ENCODE results near the gene CEMIP. TPM values are rescaled to one million over a fixed set of nuclear protein-coding genes. Genes with fewer than 3 reads are reported as not detected.

Gene CEMIP
- polyA plus RNA-seq, 1 of the 3 experiments (the other 2 are of a cell fraction): 27.8 TPM

DNA sequence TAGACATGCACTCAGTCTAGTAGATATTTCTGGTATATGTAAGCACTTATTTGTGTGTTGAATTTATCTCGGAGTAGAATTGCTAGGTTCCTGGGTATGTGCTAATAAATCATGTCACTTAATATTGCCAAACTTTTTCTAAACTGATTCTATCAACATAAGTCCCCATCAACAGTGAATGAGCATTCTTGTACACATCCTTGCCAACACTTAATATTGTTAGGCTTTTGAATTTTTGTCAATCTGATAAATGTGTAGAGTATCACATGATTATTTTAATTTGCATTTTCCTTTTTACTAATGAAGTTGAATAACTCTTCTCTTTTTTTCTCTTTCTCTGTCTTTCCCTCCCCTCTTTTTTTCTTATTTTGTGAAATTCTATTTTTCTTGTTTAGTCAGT, 33.3 kb upstream of the CEMIP start:
- Histone ChIP-seq H3K4me2 (no peak overlapping the region), H3K4me1 (ENCODE audit: control insufficient read depth in 1 of 2, insufficient read depth in 2 of 2, low read depth in 1 of 2, low read length in 1 of 2) (0 out of 4 replicates have a peak, but pooled peaks cover 0 to 4% of the 10 kb centered on the region in 2 experiments), H2AFZ (ENCODE audit: low read depth) (no peak overlapping the region), H3K27me3 (ENCODE audit: insufficient read depth) (no peaks in the 10 kb centered on the region), H3F3A (replicated peaks; ENCODE audit: insufficient read depth) (peaks cover 4% of the 10 kb centered on the region), H3K9ac (no peak overlapping the region), H3K4me3 (ENCODE audit: low read depth in 2 of 2, low read length in 1 of 2) (no peak overlapping the region), H3K79me2 (ENCODE audit: insufficient read depth) (peaks cover 17% of the 10 kb centered on the region), H3K27ac (ENCODE audit: low read depth in 2 of 2, low read length in 1 of 2) (no peak overlapping the region), H3K9me3 (no peaks in the 10 kb centered on the region), H3K36me3 (replicated peaks in 1 of 2; ENCODE audit: control insufficient read depth in 1 of 2, insufficient read depth in 2 of 2, low read length in 1 of 2) (peaks cover 0 to 9% of the 10 kb centered on the region in 2 experiments), H4K20me1 (ENCODE audit: insufficient read depth) (no peaks in the 10 kb centered on the region), H3K9me2 (no peaks in the 10 kb centered on the region)
- 71% methylated on average over 1 of the region's 1 CpG for WGBS (ENCODE audit: low lambda C conversion rate)
- ChIA-PET POLR2A (no interaction called here), CTCF (interaction anchor here (2.1 kb wide), 1 partner anchor 127 kb away, joined by 5 read pairs; no protein-coding TSS in a partner anchor)
- TF ChIP-seq CHD2 (IDR thresholded peaks at IDR 0.05; ENCODE audit: low read length, partially characterized antibody): no peak
- TF ChIP-seq RXRA (IDR thresholded peaks at IDR 0.05; ENCODE audit: borderline replicate concordance, low read depth): no peak
- TF ChIP-seq ELF1 (IDR thresholded peaks at IDR 0.05): no peak
- TF ChIP-seq, protein P1, sequence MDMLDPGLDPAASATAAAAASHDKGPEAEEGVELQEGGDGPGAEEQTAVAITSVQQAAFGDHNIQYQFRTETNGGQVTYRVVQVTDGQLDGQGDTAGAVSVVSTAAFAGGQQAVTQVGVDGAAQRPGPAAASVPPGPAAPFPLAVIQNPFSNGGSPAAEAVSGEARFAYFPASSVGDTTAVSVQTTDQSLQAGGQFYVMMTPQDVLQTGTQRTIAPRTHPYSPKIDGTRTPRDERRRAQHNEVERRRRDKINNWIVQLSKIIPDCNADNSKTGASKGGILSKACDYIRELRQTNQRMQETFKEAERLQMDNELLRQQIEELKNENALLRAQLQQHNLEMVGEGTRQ (IDR thresholded peaks at IDR 0.05; ENCODE audit: borderline replicate concordance, low read depth, low read length): no peak
- no peak for TF ChIP-seq SMC3 (IDR thresholded peaks at IDR 0.05; ENCODE audit: low read depth, low read length)
- TF ChIP-seq FOSL2 (IDR thresholded peaks at IDR 0.05; ENCODE audit: borderline replicate concordance, low read depth): no peak
- TF ChIP-seq, protein P2, sequence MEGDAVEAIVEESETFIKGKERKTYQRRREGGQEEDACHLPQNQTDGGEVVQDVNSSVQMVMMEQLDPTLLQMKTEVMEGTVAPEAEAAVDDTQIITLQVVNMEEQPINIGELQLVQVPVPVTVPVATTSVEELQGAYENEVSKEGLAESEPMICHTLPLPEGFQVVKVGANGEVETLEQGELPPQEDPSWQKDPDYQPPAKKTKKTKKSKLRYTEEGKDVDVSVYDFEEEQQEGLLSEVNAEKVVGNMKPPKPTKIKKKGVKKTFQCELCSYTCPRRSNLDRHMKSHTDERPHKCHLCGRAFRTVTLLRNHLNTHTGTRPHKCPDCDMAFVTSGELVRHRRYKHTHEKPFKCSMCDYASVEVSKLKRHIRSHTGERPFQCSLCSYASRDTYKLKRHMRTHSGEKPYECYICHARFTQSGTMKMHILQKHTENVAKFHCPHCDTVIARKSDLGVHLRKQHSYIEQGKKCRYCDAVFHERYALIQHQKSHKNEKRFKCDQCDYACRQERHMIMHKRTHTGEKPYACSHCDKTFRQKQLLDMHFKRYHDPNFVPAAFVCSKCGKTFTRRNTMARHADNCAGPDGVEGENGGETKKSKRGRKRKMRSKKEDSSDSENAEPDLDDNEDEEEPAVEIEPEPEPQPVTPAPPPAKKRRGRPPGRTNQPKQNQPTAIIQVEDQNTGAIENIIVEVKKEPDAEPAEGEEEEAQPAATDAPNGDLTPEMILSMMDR (IDR thresholded peaks at IDR 0.05): no peak
- TF ChIP-seq POLR2AphosphoS5 (IDR thresholded peaks at IDR 0.05; ENCODE audit: low read depth, low read length): no peak
- no peak for TF ChIP-seq JUND (IDR thresholded peaks at IDR 0.05)
- TF ChIP-seq GATA2 (CRISPR knock-in tag; IDR thresholded peaks at IDR 0.05): no peak
- TF ChIP-seq NFIC (IDR thresholded peaks at IDR 0.05; ENCODE audit: borderline replicate concordance): no peak
- no peak for DNase-seq

DNA sequence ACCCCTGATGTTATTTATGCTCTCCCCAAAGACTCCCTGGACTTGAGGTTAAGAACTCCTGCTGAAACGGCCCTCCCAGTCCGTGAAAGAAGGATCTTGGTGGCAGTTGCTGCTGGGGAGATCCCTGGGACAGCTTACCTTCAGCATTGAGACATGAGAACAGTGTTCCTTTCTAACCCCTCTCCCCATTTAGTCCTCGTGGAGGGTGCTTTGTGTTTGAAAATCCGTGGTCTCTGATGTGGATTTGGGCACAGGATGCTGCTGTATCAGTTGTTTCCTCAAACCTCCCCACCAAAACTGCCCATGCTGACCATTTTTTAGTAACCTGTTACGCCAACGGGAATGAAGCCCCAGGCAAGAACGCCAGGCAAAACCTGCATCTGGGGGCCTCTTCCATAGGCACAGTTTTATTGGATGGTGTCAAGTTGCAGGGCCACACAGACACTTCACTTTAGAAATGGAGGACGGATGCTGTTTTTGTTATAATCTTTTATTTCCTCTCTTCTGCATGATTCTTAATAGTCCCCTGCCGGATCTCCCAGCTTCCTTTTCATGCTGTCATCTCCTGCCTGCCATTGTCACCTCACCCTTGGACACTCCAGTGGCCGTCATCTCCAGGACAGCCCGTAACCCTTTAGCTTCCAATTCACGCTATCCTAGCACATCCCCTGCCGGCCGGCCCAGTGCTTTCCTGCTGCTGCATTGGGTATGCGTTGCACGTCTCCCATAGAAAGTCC, 31.7 kb upstream of the CEMIP start:
- Histone ChIP-seq H3K4me1 (ENCODE audit: control insufficient read depth in 1 of 2, insufficient read depth in 2 of 2, low read depth in 1 of 2, low read length in 1 of 2) (peaks cover 2 to 4% of the 10 kb centered on the region in 2 experiments; a peak in 1 of 4 replicates), H3K36me3 (replicated peaks in 1 of 2; ENCODE audit: control insufficient read depth in 1 of 2, insufficient read depth in 2 of 2, low read length in 1 of 2) (peaks cover 0 to 11% of the 10 kb centered on the region in 2 experiments), H2AFZ (ENCODE audit: low read depth) (no peak overlapping the region), H3K4me3 (ENCODE audit: low read depth in 2 of 2, low read length in 1 of 2) (no peak overlapping the region), H3K9me2 (no peaks in the 10 kb centered on the region), H3K9ac (no peak overlapping the region), H3F3A (replicated peaks; ENCODE audit: insufficient read depth) (peaks cover 4% of the 10 kb centered on the region), H3K79me2 (ENCODE audit: insufficient read depth) (peaks cover 17% of the 10 kb centered on the region), H3K27ac (ENCODE audit: low read depth in 2 of 2, low read length in 1 of 2) (no peak overlapping the region), H3K4me2 (no peak overlapping the region), H4K20me1 (ENCODE audit: insufficient read depth) (no peaks in the 10 kb centered on the region), H3K27me3 (ENCODE audit: insufficient read depth) (no peaks in the 10 kb centered on the region), H3K9me3 (no peaks in the 10 kb centered on the region)
- DNase-seq: no peak
- 89% methylated on average over 16 of the region's 16 CpGs for WGBS (ENCODE audit: low lambda C conversion rate)
- CTCF ChIA-PET: interaction anchor here (2.1 kb wide), 1 partner anchor 128 kb away, joined by 5 read pairs; no protein-coding TSS in a partner anchor
- TF ChIP-seq FOXJ3 (CRISPR knock-in tag; IDR thresholded peaks at IDR 0.05) (no peak), YY1 (IDR thresholded peaks at IDR 0.05; ENCODE audit: low read depth) (no peak), USF1 (IDR thresholded peaks at IDR 0.05; ENCODE audit: borderline replicate concordance, low read depth) (no peak), MXI1 (IDR thresholded peaks at IDR 0.05; ENCODE audit: low read depth, low read length) (no peak), ZBTB33 (IDR thresholded peaks at IDR 0.05; ENCODE audit: borderline replicate concordance, low read depth) (no peak)
- POLR2A ChIA-PET: no interaction called here
